DOHH2 (cell line): Measurements from ENCODE around the gene PHC2.

ENCODE experiments used
- EZH2phosphoT487 ChIP-seq: fragments of 200-600 bp; sonication (generic); IDR thresholded peaks from 2 replicates; pipeline ENCODE4 v1.6.1; 2017; ENCODE audit warnings: borderline replicate concordance, mild to moderate bottlenecking, antibody characterized with exemption, low read length, moderate library complexity, mixed read lengths
- TF ChIP-seq, protein P1 (sequence below): fragments of 200-600 bp; sonication (generic); IDR thresholded peaks from one replicate; pipeline ENCODE4 v1.5.1; 2014; ENCODE audit warnings: antibody characterized with exemption, mild to moderate bottlenecking, low read depth, low read length; ENCODE audit not compliant: poor library complexity, severe bottlenecking

DNA sequence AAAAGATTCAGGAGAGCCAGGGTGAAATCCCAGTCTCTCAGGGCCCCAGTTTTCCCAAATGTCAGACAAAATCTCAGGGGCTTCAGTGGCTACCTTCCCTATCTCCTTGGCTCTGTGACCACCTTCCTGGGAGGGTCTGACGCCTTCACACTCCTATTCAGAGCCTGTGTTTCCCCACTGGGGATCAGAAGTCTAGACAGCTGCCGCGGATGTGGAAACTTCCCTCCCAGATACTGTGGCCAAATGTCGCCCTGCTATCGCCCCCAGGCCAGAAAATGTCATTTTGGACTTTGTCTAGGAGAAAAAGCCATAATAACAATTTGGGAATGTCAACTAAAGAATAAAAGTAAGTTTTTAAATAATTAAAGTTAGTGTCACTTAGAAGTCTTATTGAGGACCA lies 125.9 kb downstream of the PHC2 start:
- TF ChIP-seq, protein P1, sequence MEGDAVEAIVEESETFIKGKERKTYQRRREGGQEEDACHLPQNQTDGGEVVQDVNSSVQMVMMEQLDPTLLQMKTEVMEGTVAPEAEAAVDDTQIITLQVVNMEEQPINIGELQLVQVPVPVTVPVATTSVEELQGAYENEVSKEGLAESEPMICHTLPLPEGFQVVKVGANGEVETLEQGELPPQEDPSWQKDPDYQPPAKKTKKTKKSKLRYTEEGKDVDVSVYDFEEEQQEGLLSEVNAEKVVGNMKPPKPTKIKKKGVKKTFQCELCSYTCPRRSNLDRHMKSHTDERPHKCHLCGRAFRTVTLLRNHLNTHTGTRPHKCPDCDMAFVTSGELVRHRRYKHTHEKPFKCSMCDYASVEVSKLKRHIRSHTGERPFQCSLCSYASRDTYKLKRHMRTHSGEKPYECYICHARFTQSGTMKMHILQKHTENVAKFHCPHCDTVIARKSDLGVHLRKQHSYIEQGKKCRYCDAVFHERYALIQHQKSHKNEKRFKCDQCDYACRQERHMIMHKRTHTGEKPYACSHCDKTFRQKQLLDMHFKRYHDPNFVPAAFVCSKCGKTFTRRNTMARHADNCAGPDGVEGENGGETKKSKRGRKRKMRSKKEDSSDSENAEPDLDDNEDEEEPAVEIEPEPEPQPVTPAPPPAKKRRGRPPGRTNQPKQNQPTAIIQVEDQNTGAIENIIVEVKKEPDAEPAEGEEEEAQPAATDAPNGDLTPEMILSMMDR = no peak
- no peak for TF ChIP-seq EZH2phosphoT487
